GM12878 (cell line): ENCODE data around the gene XPO6. TPM values are rescaled to one million over a fixed set of nuclear protein-coding genes. Genes with fewer than 3 reads are reported as not detected.

Source experiments
- ATAC-seq: fragments of 200-7000 bp; cut with Tn5 transposase; 3 replicates; pipeline ENCODE4 v1.9.1; 2020; ENCODE audit warnings: mild to moderate bottlenecking, moderate library complexity
- BruUV-seq: library from RNA; stranded (reverse); fragments of 400-500 nt; replicated peaks from 2 replicates; lab custom pipeline; 2021; lab: Mats Ljungman, UMichigan
- CTCF ChIA-PET: fragments of 300-600 bp; sonication (Branson Sonifier 250); formaldehyde crosslinking; extraction: SDS; loops from one replicate; lab custom pipeline; 2021; ENCODE audit warnings: inconsistent platforms; lab: Yijun Ruan, JAX
- POLR2A ChIA-PET: fragments of 350-600 bp; formaldehyde crosslinking; extraction: SDS; loops from one replicate; lab custom pipeline; 2021; ENCODE audit warnings: inconsistent platforms; lab: Charles Lee
- RAD21 ChIA-PET: fragments of 300-600 bp; sonication (Branson Sonifier 250); formaldehyde crosslinking; loops from one replicate; lab custom pipeline; 2023; ENCODE audit warnings: antibody characterized with exemption; ENCODE audit not compliant: unreplicated experiment; lab: Charles Lee
- SMC1A ChIA-PET: fragments of 300-600 bp; sonication (Branson Sonifier 250); formaldehyde crosslinking; loops from one replicate; lab custom pipeline; 2023; ENCODE audit not compliant: unreplicated experiment, uncharacterized antibody; lab: Charles Lee
- DNase-seq: peaks from one replicate; pipeline ENCODE4 v3.0.0-alpha.2; 2011; ENCODE audit warnings: low read depth, low spot score
- FAIRE-seq: peaks from 3 replicates; lab custom pipeline; 2011; peaks lifted over from hg19 to GRCh38; lab: Jason Lieb, UNC
- H2AFZ ChIP-seq: 2 replicates; pipeline ENCODE4 v1.6.0; 2011; ENCODE audit warnings: low read depth, low read length, control low read depth; ENCODE audit not compliant: control insufficient read depth
- H3K27ac ChIP-seq: 2 replicates; pipeline ENCODE4 v1.5.1; 2011; ENCODE audit warnings: control low read depth; ENCODE audit not compliant: control insufficient read depth, insufficient read depth
- H3K27me3 ChIP-seq, 2 experiments: replicated peaks in 1 of 2; 2 replicates each; pipeline versions ENCODE4 v1.6.0 to v1.6.1; 2011; ENCODE audit warnings: low read length in 1 of 2; ENCODE audit not compliant: control insufficient read depth in 2 of 2, insufficient read depth in 2 of 2
- H3K36me3 ChIP-seq, 2 experiments: 2 replicates each; pipeline ENCODE4 v1.5.1; 2011; ENCODE audit warnings: low read length in 1 of 2; ENCODE audit not compliant: control insufficient read depth in 2 of 2, insufficient read depth in 2 of 2
- H3K4me1 ChIP-seq: 2 replicates; pipeline ENCODE4 v1.6.1; 2011; ENCODE audit warnings: mild to moderate bottlenecking, low read length, moderate library complexity, mixed read lengths; ENCODE audit not compliant: control insufficient read depth, insufficient read depth
- H3K4me2 ChIP-seq: 2 replicates; pipeline ENCODE4 v1.6.0; 2011; ENCODE audit warnings: control low read depth; ENCODE audit not compliant: control insufficient read depth, insufficient read depth
- H3K4me3 ChIP-seq: fragments of 200-600 bp; sonication (generic); 2 replicates; pipeline ENCODE4 v1.5.1; 2016
- H3K79me2 ChIP-seq: 2 replicates; pipeline ENCODE4 v1.6.0; 2011; ENCODE audit warnings: low read length; ENCODE audit not compliant: control insufficient read depth, insufficient read depth
- H3K9ac ChIP-seq: 2 replicates; pipeline ENCODE4 v1.8.0; 2011; ENCODE audit warnings: low read length, control low read depth, mixed read lengths; ENCODE audit not compliant: control insufficient read depth, insufficient read depth
- H3K9me3 ChIP-seq: replicated peaks from 3 replicates; pipeline ENCODE4 v1.5.1; 2011; ENCODE audit warnings: mild to moderate bottlenecking, low read length; ENCODE audit not compliant: control insufficient read depth, insufficient read depth
- H4K20me1 ChIP-seq: 2 replicates; pipeline ENCODE4 v1.6.0; 2011; ENCODE audit not compliant: control insufficient read depth, insufficient read depth
- ATF3 ChIP-seq: IDR thresholded peaks from 2 replicates; pipeline ENCODE4 v1.6.1; 2011; ENCODE audit warnings: low read depth, mild to moderate bottlenecking, low read length, moderate library complexity, borderline replicate concordance; ENCODE audit errors: extremely low read depth
- BCLAF1 ChIP-seq: fragments of 450-650 bp; IDR thresholded peaks from 2 replicates; pipeline ENCODE4 v1.6.1; 2017; ENCODE audit warnings: antibody characterized with exemption, mild to moderate bottlenecking, moderate library complexity
- EED ChIP-seq: sonication (generic); IDR thresholded peaks from 2 replicates; pipeline ENCODE4 v1.6.1; 2016; ENCODE audit warnings: antibody characterized with exemption, low read depth
- GATAD2B ChIP-seq: fragments of 450-650 bp; conservative IDR thresholded peaks from 2 replicates; pipeline ENCODE4 v1.6.1; 2017; ENCODE audit warnings: low read depth, mild to moderate bottlenecking, moderate library complexity
- IRF5 ChIP-seq: fragments of 450-650 bp; IDR thresholded peaks from 2 replicates; pipeline ENCODE4 v1.6.1; 2017; ENCODE audit warnings: borderline replicate concordance
- NFYB ChIP-seq: IDR thresholded peaks from 2 replicates; pipeline ENCODE4 v1.6.1; 2011; ENCODE audit warnings: low read depth, mild to moderate bottlenecking, low read length, improper control_type of control experiment, moderate library complexity; ENCODE audit not compliant: insufficient read depth
- POLR2A ChIP-seq: IDR thresholded peaks from 2 replicates; pipeline ENCODE4 v1.6.1; 2011; ENCODE audit warnings: low read depth, mild to moderate bottlenecking, low read length
- RB1 ChIP-seq: fragments of 450-650 bp; formaldehyde crosslinking; IDR thresholded peaks from 2 replicates; pipeline ENCODE4 v1.6.1; 2017; ENCODE audit warnings: mild to moderate bottlenecking, borderline replicate concordance
- SIX5 ChIP-seq: IDR thresholded peaks from 2 replicates; pipeline ENCODE4 v1.6.1; 2011; ENCODE audit warnings: mild to moderate bottlenecking, low read depth, low read length, moderate library complexity; ENCODE audit not compliant: severe bottlenecking
- SKIL ChIP-seq: fragments of 450-650 bp; IDR thresholded peaks from 2 replicates; pipeline ENCODE4 v1.6.1; 2017; ENCODE audit warnings: mild to moderate bottlenecking, low read depth, inconsistent platforms; ENCODE audit not compliant: poor library complexity, severe bottlenecking
- SMAD1 ChIP-seq: fragments of 450-650 bp; IDR thresholded peaks from 2 replicates; pipeline ENCODE4 v1.6.1; 2018; ENCODE audit warnings: mild to moderate bottlenecking, low read depth; ENCODE audit not compliant: partially characterized antibody
- YY1 ChIP-seq: IDR thresholded peaks from 2 replicates; pipeline ENCODE4 v1.6.1; 2011; ENCODE audit warnings: low read depth, mild to moderate bottlenecking, low read length
- WGBS: methylation state at CpG from one replicate; pipeline ENCODE4 v1.1.6; 2016; ENCODE audit warnings: low lambda C conversion rate; ENCODE audit not compliant: insufficient replicate concordance, insufficient coverage; ENCODE audit errors: missing lambda C conversion rate; 5-methylcytosine and 5-hydroxymethylcytosine counted together
- in situ Hi-C: fragments of 300-500 bp; cut with MboI; formaldehyde crosslinking; loops from 9 replicates; pipeline ENCODE4 v1.14.3; 2018; ENCODE audit warnings: mixed read lengths
- intact Hi-C: fragments of 100-400 bp; cut with micrococcal nuclease; formaldehyde crosslinking; loops from one replicate; pipeline ENCODE4 v1.14.2; 2022; ENCODE audit not compliant: unreplicated experiment
- polyA plus RNA-seq, 11 experiments: library from polyadenylated mRNA; depleted of rRNA in 4 of 11; unstranded in 6 of 11; stranded (reverse) in 5 of 11; fragments of >200 nt; fragmentation: Nextera tagmentation in 4 of 11; fragmentation: Illumina TruSeq in 1 of 11; extraction: Ambion mirVana in 4 of 11; extraction: Trizol in 1 of 11; gene quantifications; 1 replicate in 1 of 11; 2 replicates in 10 of 11; pipeline versions ENCODE4 v1.2.1 to v1.2.3, GENCODE V29; 2011 to 2016; ENCODE audit warnings: inconsistent platforms in 2 of 11, missing spikeins in 2 of 11, low read depth in 1 of 11
- total RNA-seq, 4 experiments: library from RNA; depleted of rRNA in 3 of 4; stranded (reverse); fragments of >200 nt in 3 of 4; fragmentation: Illumina TruSeq in 1 of 4; extraction: Trizol in 1 of 4; gene quantifications; 2 replicates each; pipeline versions ENCODE4 v1.2.1 to v1.2.3, GENCODE V29; 2013 to 2021

XPO6 gene
- total and polyA plus RNA-seq, 10 of the 15 experiments (the other 5 are each of a cell fraction or from before 2014, with no cell fraction given): 9.9 to 246 (median 110) TPM

- Histone ChIP-seq H3K79me2 (no peaks in the 10 kb centered on the region), H2AFZ (no peak overlapping the region), H3K9me3 (no peaks in the 10 kb centered on the region), H3K27me3 (peaks cover 3 to 6% of the 10 kb centered on the region in 2 experiments; a peak in 3 of 4 replicates), H3K9ac (no peak overlapping the region), H3K36me3 (no peaks in the 10 kb centered on the region), H4K20me1 (no peaks in the 10 kb centered on the region), H3K4me1 (no peaks in the 10 kb centered on the region), H3K4me3 (no peak overlapping the region), H3K27ac (no peak overlapping the region), H3K4me2 (no peak overlapping the region)
- TF ChIP-seq NFYB (no peak), IRF5 (no peak), SMAD1 (no peak), RB1 (no peak), POLR2A (no peak), EED (no peak), BCLAF1 (no peak), SKIL (no peak), GATAD2B (no peak), ATF3 (no peak), SIX5 (no peak), YY1 (no peak)
- in situ Hi-C loops: loop anchor here (25.0 kb wide), 1 partner anchor 421 kb away; no protein-coding TSS in a partner anchor
- RAD21 ChIA-PET: no interaction called here
- SMC1A ChIA-PET: no interaction called here
- DNase-seq: no peak
- no peak for ATAC-seq
- CTCF ChIA-PET: no interaction called here
- no peak for FAIRE-seq
- no TSS peak for BruUV-seq
- POLR2A ChIA-PET: interaction anchor here (0.5 kb wide), 1 partner anchor 96 kb away, joined by 3 read pairs; no protein-coding TSS in a partner anchor
- WGBS: 30% methylated on average over 8 of the region's 8 CpGs
- intact Hi-C loops: no loop called here
These were observed 153.8 kb downstream of the XPO6 start for GRCh38 chr16:28057949-28058348.
